HEK293 (cell line): ENCODE measurements around the gene DMD.
"Not testable (repeated sequence)": the region's sequence is repeated elsewhere in the genome, so short reads cannot be mapped to it uniquely, and the experiment has no call there.

ENCODE experiments used
- CTCF ChIA-PET: fragments of 350-600 bp; formaldehyde crosslinking; extraction: SDS; loops from one replicate; lab custom pipeline; 2021; ENCODE audit warnings: antibody characterized with exemption; lab: Yijun Ruan, JAX
- POLR2A ChIA-PET: fragments of 300-600 bp; formaldehyde crosslinking; extraction: SDS; loops from one replicate; lab custom pipeline; 2020; ENCODE audit warnings: antibody characterized with exemption, inconsistent platforms; lab: Yijun Ruan, JAX
- H3K27ac ChIP-seq: fragments of 200-500 bp; sonication (Bioruptor generic); 2 replicates; pipeline ENCODE4 v1.5.1; 2014; ENCODE audit warnings: low read depth, low read length, control low read depth, inconsistent platforms; ENCODE audit errors: extremely low read depth
- H3K36me3 ChIP-seq, 2 experiments: fragments of 200-500 bp in 1 of 2; sonication (Bioruptor generic) in 1 of 2; 1 replicate in 1 of 2; 2 replicates in 1 of 2; pipeline ENCODE4 v1.5.1; 2014 to 2017; ENCODE audit warnings: inconsistent platforms in 2 of 2, low read length in 2 of 2; ENCODE audit not compliant: control insufficient read depth in 2 of 2, insufficient read depth in 1 of 2
- H3K4me1 ChIP-seq: fragments of 200-500 bp; sonication (Bioruptor generic); 2 replicates; pipeline ENCODE4 v1.5.1; 2014; ENCODE audit warnings: mild to moderate bottlenecking, low read length, inconsistent platforms; ENCODE audit not compliant: control insufficient read depth, insufficient read depth
- H3K4me3 ChIP-seq: 2 replicates; pipeline ENCODE4 v1.5.1; 2011; ENCODE audit warnings: low read depth, mild to moderate bottlenecking, control low read depth, low read length, moderate library complexity
- H3K9me3 ChIP-seq: fragments of 200-500 bp; sonication (Bioruptor generic); 2 replicates; pipeline ENCODE4 v1.5.1; 2014; ENCODE audit warnings: low read depth, low read length, inconsistent platforms; ENCODE audit not compliant: control insufficient read depth, insufficient read depth
- GFI1B ChIP-seq: fragments of 450-650 bp; formaldehyde crosslinking; IDR thresholded peaks from 2 replicates; pipeline ENCODE4 v1.5.1; 2016; ENCODE audit warnings: missing biosample characterization, missing genetic modification characterization
- GLI2 ChIP-seq: fragments of 450-650 bp; formaldehyde crosslinking; IDR thresholded peaks from 2 replicates; pipeline ENCODE4; 2017; ENCODE audit warnings: missing biosample characterization, missing genetic modification characterization, low read depth, borderline replicate concordance
- KLF7 ChIP-seq: fragments of 450-650 bp; formaldehyde crosslinking; IDR thresholded peaks from 2 replicates; pipeline ENCODE4 v1.5.1; 2016; ENCODE audit warnings: missing biosample characterization, missing genetic modification characterization, borderline replicate concordance
- OSR2 ChIP-seq: fragments of 450-650 bp; formaldehyde crosslinking; IDR thresholded peaks from 2 replicates; pipeline ENCODE4 v1.5.1; 2016; ENCODE audit warnings: missing biosample characterization, missing genetic modification characterization
- PBX3 ChIP-seq: sonication (generic); formaldehyde crosslinking; IDR thresholded peaks from 2 replicates; pipeline ENCODE4 v1.8.1; 2022; ENCODE audit warnings: mild to moderate bottlenecking, moderate library complexity, missing genetic modification reagents
- PRDM1 ChIP-seq: fragments of 450-650 bp; formaldehyde crosslinking; IDR thresholded peaks from 2 replicates; pipeline ENCODE4; 2016; ENCODE audit warnings: missing biosample characterization, missing genetic modification characterization
- SP7 ChIP-seq: fragments of 450-650 bp; formaldehyde crosslinking; IDR thresholded peaks from 2 replicates; pipeline ENCODE4 v1.5.1; 2016; ENCODE audit warnings: missing biosample characterization, missing genetic modification characterization
- ZBTB11 ChIP-seq: fragments of 450-650 bp; formaldehyde crosslinking; conservative IDR thresholded peaks from 2 replicates; pipeline ENCODE4 v1.5.1; 2016; ENCODE audit warnings: low read depth, missing biosample characterization, missing genetic modification characterization
- ZBTB21 ChIP-seq: fragments of 450-650 bp; formaldehyde crosslinking; IDR thresholded peaks from 2 replicates; pipeline ENCODE4 v1.5.1; 2017; ENCODE audit warnings: missing biosample characterization, missing genetic modification characterization
- ZEB2 ChIP-seq: fragments of 450-650 bp; formaldehyde crosslinking; IDR thresholded peaks from 2 replicates; pipeline ENCODE4 v1.5.1; 2016; ENCODE audit warnings: missing biosample characterization, missing genetic modification characterization
- ZFP3 ChIP-seq: fragments of 450-650 bp; formaldehyde crosslinking; IDR thresholded peaks from 2 replicates; pipeline ENCODE4 v1.5.1; 2016; ENCODE audit warnings: low read depth, missing biosample characterization, missing genetic modification characterization
- ZNF155 ChIP-seq: fragments of 450-650 bp; formaldehyde crosslinking; IDR thresholded peaks from 2 replicates; pipeline ENCODE4 v1.5.1; 2016; ENCODE audit warnings: missing biosample characterization, missing genetic modification characterization
- ZNF23 ChIP-seq: fragments of 450-650 bp; formaldehyde crosslinking; IDR thresholded peaks from 2 replicates; pipeline ENCODE4 v1.5.1; 2016; ENCODE audit warnings: missing biosample characterization, missing genetic modification characterization, borderline replicate concordance
- ZNF239 ChIP-seq: fragments of 450-650 bp; formaldehyde crosslinking; IDR thresholded peaks from 2 replicates; pipeline ENCODE4 v1.5.1; 2016; ENCODE audit warnings: missing biosample characterization, missing genetic modification characterization
- ZNF266 ChIP-seq: fragments of 450-650 bp; formaldehyde crosslinking; IDR thresholded peaks from 2 replicates; pipeline ENCODE4 v1.5.1; 2016; ENCODE audit warnings: missing biosample characterization, missing genetic modification characterization, low read depth
- ZNF274 ChIP-seq, 2 experiments: fragments of 200-500 bp in 1 of 2; fragments of 450-650 bp in 1 of 2; sonication (Bioruptor generic) in 1 of 2; formaldehyde crosslinking in 1 of 2; IDR thresholded peaks; 2 replicates each; pipeline versions ENCODE4 v1.5.1 to v1.6.1; 2014 to 2016; ENCODE audit warnings: borderline replicate concordance in 1 of 2, inconsistent platforms in 1 of 2, low read length in 1 of 2, missing biosample characterization in 1 of 2, missing genetic modification characterization in 1 of 2
- ZNF433 ChIP-seq: fragments of 450-650 bp; formaldehyde crosslinking; IDR thresholded peaks from 2 replicates; pipeline ENCODE4 v1.5.1; 2016; ENCODE audit warnings: missing biosample characterization, missing genetic modification characterization, low read depth
- ZNF449 ChIP-seq: fragments of 450-650 bp; formaldehyde crosslinking; IDR thresholded peaks from 2 replicates; pipeline ENCODE4 v1.5.1; 2017; ENCODE audit warnings: missing biosample characterization, mild to moderate bottlenecking, missing genetic modification characterization, moderate library complexity
- ZNF548 ChIP-seq: fragments of 450-650 bp; formaldehyde crosslinking; IDR thresholded peaks from 2 replicates; pipeline ENCODE4 v1.5.1; 2016; ENCODE audit warnings: missing biosample characterization, missing genetic modification characterization
- ZNF561 ChIP-seq: fragments of 450-650 bp; IDR thresholded peaks from 2 replicates; pipeline ENCODE4 v1.5.1; 2018; ENCODE audit warnings: missing biosample characterization, missing genetic modification characterization, borderline replicate concordance
- ZNF747 ChIP-seq: fragments of 450-650 bp; formaldehyde crosslinking; IDR thresholded peaks from 2 replicates; pipeline ENCODE4 v1.5.1; 2016; ENCODE audit warnings: missing biosample characterization, missing genetic modification characterization
- ZNF837 ChIP-seq: fragments of 450-650 bp; formaldehyde crosslinking; IDR thresholded peaks from 2 replicates; pipeline ENCODE4 v1.5.1; 2016; ENCODE audit warnings: missing biosample characterization, missing genetic modification characterization
- ZSCAN23 ChIP-seq: fragments of 450-650 bp; formaldehyde crosslinking; IDR thresholded peaks from 2 replicates; pipeline ENCODE4 v1.5.1; 2016; ENCODE audit warnings: missing biosample characterization, missing genetic modification characterization

Gene DMD

GRCh38 chrX:31471229-31471628 is 1740.1 kb downstream of the DMD start (continued):
- TF ChIP-seq ZBTB11 (tag by site-specific recombination): no peak
- no peak for TF ChIP-seq ZNF548 (tag by site-specific recombination)
- no peak for TF ChIP-seq ZNF239 (tag by site-specific recombination)
- TF ChIP-seq ZNF155 (tag by site-specific recombination): no peak
- no peak for TF ChIP-seq OSR2

- H3K4me3 ChIP-seq, POLR2A ChIA-PET, H3K9me3 ChIP-seq, H3K36me3 ChIP-seq, H3K27ac ChIP-seq, H3K4me1 ChIP-seq: not testable (repeated sequence)
- CTCF ChIA-PET: interaction anchor here (1.1 kb wide), 1 partner anchor 9 kb away, joined by 3 read pairs; no protein-coding TSS in a partner anchor
These were observed 1740.6 kb downstream of the DMD start for GRCh38 chrX:31470753-31471152.

GRCh38 chrX:31464306-31464915 is 1746.9 kb downstream of the DMD start:
- H3K4me1 ChIP-seq: no peaks in the 10 kb centered on the region
- no peak for TF ChIP-seq ZNF747 (tag by site-specific recombination)
- TF ChIP-seq, all 188 proteins: peak for 0
- Histone ChIP-seq H3K36me3 (no peaks in the 10 kb centered on the region), H3K9me3 (no peaks in the 10 kb centered on the region), H3K4me3 (no peak overlapping the region), H3K27ac (no peak overlapping the region)
- ChIA-PET POLR2A (no interaction called here), CTCF (interaction anchor here (1.0 kb wide), 1 partner anchor 15 kb away, joined by 3 read pairs; no protein-coding TSS in a partner anchor)

- ChIA-PET CTCF (interaction anchor here (0.7 kb wide), 1 partner anchor 9 kb away, joined by 3 read pairs; no protein-coding TSS in a partner anchor), POLR2A (no interaction called here)
- Histone ChIP-seq H3K4me3 (no peak overlapping the region), H3K27ac (no peak overlapping the region), H3K36me3 (no peaks in the 10 kb centered on the region), H3K9me3 (no peaks in the 10 kb centered on the region), H3K4me1 (no peaks in the 10 kb centered on the region)
- TF ChIP-seq PBX3 (CRISPR knock-in tag) (no peak), GFI1B (tag by site-specific recombination) (no peak), ZNF433 (tag by site-specific recombination) (no peak), ZNF561 (tag by site-specific recombination) (no peak), GLI2 (tag by site-specific recombination) (no peak), ZFP3 (no peak), ZNF449 (tag by site-specific recombination) (no peak), ZNF274 (IDR thresholded peaks at IDR 0.05; ENCODE audit: low read length) (no peak), ZNF274 (tag by site-specific recombination; IDR thresholded peaks at IDR 0.05; ENCODE audit: borderline replicate concordance) (no peak), ZNF23 (tag by site-specific recombination) (no peak), KLF7 (tag by site-specific recombination) (no peak), PRDM1 (tag by site-specific recombination) (no peak), ZNF266 (tag by site-specific recombination) (no peak), ZNF837 (tag by site-specific recombination) (no peak), SP7 (no peak), ZSCAN23 (no peak), ZBTB21 (no peak), ZEB2 (no peak)
These were observed 1750.1 kb downstream of the DMD start for GRCh38 chrX:31461266-31461665.
